GM18868 (cell line): ENCODE results near the gene SIGMAR1.

Experiments used
- ATAC-seq: cut with Tn5 transposase; IDR thresholded peaks from one replicate; pipeline ENCODE4 v1.9.1; 2021; ENCODE audit warnings: mild to moderate bottlenecking, moderate library complexity; ENCODE audit not compliant: unreplicated experiment

SIGMAR1 gene

DNA sequence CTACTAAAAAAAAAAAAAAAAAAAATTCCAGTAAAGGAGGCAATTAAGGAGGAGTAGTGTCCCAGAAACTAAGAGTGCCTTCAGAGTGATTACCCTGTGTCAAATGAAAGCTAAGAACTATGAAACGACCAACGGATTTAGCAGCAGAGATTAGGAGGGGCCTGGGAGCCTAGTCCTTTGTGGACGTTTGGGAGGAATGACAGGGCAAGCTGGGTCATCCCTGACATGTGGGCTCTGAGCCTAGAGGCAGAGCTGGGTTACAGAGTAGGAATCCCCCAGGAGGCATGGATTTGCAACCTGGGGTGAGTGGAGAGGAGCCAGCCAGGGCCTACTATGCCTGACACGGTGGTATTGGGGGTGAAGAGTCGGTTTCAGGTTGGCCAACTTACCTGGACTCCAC lies 4.4 kb downstream of the SIGMAR1 start:
- ATAC-seq, result no peak

DNA sequence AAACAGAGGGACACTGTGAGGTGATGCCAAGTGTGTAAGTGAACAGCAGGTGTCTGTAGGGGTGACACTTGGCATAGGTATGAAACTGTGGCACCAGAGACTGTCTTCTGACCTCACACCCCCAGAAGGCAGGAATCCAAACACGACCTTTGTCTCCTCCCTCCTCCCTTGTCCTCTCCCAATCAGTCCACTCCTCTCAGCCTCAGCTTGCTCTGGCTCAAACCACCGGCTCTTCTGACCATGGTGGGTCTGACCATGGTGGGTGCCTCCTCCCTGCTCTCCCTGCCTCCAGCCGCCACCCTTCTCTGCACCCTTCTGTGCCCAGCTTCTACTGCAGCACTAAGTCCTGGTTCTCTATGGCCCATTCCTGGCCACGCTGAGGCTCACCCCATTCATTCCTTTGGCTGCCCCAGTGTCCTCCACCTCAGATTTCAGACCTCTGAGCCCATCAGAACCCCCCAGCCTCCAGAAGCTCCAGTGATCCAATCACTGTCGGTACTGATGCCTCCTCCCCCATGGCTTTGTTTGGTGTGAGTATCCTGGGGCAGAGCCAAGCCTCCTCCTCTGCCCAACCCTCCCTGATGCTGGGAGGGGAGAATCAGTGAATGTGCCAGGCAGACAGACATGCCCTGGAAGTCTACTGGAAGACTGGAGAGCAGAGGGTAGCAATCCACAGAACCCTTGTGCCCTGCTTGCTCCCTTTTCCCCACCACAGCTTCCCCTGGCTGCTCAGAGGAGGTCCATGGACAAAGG lies 7.0 kb downstream of the SIGMAR1 start:
- no peak for ATAC-seq

DNA sequence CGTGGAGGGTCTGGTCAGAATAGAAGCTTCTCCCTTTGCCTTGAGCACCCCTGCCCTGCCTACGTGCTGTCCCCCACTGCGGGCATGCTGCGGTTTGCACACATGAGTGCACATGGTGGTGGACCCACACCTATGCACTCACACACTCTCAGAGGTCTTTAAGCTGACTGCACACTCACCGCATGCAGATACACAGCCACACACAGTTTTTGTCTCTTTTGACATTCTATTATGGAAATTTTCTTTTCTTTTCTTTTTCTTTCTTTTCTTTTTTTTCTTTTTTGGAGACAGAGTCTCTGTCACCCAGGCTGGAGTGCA lies 8.1 kb downstream of the SIGMAR1 start:
- no peak for ATAC-seq

DNA sequence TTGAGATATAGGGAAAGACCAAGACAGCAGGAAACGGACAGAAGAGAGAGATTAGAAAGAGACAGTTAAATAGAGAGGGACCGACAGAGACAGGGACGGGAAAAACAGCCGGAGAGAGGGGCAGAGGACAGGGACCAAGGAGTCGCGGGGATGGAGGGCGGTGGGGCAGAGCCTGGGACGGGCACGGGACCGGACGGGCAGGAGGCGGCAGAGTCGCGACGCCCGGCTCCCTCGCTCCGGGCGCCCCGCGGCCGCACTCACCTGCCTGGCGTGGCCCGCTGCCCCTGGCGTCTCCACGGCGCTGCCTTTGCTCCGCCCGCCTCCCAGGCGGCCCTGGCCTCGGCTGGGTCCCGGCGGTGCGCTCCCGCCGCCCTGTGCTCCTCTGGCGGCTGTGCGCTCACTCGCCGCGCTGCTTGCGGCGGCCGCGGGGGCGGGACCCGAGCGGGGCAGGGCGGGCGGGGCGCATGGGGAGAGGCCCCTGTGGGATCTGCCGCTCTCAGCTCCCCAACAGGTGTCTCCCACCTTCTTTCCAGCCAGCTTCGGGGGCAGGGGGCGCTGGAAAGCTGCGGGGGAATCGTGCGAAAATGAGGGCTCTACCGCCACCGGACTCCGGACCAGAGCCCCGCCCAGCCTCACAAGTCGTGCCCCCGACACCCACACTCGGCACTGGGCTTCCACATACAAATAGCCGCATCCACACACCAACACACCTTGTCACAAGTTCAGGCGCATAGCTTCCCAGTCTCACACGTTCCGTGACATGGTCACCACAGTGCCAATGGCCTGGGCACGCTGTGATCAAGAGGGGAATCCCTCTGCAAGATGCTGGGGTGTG lies 8.7 kb downstream of the SIGMAR1 start, which contains the start of gene ARID3C:
Gene ARID3C, minus strand, starts transcription at position 411 of the 835 bp plus-strand sequence. CDS start 1,052 bp downstream, outside the sequence.
- ATAC-seq, result peak; percentile 46

DNA sequence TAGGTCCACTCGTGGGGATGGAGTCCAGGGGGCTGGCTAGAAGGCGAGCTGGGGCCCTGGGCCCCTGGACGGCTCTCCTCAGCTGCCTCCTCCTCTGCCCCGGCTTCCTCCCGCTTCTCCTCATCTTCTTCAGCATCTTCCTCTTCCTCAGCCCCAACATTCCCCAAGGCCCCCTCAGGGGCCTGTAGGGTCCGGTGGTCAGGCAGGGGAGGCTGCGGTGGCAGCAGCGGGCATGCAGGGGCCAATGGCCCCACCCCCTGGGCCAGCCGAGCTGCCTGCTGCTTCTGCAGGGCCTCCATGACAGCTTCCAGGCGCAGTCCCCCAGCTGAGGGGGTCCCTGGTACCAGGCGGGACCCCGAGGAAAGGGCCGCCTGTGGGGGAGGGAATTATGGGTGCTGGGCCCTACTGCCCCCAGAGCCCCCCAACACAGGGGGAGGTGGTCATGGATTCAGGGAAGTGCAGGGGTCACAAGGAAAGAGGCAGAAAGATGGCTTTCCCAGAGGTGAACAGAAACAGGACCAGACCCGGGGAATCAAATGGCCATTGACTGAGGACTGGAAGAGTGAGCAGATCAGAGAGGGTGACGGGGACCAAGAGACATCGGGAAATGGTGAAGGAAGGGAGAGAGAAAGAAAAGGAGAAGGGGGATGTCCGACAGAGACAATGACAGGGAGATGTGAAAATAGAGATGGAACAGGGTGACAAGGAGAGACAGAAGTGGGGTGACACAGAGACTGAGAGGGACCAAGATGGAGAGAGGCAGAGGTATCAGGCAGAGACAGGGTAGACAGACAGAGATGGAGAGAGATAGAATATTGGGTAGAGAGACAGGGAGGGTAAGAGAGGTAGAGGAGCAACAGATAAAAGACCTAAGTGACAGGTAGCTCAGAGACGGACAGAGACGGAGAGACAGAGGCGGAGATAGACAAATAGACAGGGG lies 9.6 kb downstream of the SIGMAR1 start:
- no peak for ATAC-seq

DNA sequence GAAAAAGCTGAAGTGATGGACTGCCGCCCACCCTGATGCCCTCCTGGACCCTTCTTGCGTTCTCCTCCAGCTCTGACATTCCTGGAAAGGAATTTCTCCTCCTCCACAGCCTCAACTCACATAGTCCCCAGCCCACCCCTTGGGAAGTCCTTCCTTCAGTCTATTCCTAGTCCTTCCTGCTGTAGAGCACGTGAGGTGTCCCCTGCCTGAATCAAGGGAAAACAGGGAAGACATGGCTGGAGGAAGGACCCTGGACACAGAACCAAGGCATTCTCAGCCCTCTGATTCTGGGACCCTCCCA lies 12.5 kb downstream of the SIGMAR1 start:
- ATAC-seq, result no peak

DNA sequence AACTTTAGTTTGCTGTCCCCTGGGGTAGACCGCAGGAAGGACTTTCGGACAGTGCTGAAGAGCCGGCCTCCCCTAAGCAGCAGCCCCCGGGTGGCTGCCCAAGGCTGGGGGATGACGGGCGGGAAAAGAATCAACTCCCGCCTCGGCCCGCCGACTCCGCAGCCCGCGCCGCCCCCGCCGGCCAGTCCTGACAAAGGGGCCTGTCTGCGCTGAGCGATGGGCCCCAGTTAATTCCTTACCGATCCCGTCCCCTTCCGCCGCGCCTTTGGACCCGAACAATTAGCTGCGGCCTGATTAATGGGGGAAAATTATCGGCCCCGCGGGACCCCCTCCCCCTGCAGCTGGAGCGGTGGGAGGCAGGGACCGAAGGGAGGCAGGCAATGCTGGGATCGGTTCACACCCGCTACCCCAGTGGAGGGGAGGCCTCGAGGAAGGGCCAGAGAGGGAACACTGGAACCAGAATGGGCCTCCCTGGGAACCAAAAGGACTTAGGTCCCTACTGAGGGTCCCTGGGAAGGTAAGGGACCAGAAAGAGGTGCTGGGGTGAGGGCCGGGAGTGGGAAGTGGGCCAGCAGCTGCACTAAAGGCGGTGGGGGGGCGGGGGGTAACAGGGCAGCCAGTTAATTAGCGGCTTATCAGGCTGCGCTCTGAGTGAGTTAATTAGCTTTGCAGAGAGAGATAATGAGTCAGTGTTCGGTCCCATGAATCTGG lies 13.0 kb downstream of the SIGMAR1 start:
- ATAC-seq, result no peak

DNA sequence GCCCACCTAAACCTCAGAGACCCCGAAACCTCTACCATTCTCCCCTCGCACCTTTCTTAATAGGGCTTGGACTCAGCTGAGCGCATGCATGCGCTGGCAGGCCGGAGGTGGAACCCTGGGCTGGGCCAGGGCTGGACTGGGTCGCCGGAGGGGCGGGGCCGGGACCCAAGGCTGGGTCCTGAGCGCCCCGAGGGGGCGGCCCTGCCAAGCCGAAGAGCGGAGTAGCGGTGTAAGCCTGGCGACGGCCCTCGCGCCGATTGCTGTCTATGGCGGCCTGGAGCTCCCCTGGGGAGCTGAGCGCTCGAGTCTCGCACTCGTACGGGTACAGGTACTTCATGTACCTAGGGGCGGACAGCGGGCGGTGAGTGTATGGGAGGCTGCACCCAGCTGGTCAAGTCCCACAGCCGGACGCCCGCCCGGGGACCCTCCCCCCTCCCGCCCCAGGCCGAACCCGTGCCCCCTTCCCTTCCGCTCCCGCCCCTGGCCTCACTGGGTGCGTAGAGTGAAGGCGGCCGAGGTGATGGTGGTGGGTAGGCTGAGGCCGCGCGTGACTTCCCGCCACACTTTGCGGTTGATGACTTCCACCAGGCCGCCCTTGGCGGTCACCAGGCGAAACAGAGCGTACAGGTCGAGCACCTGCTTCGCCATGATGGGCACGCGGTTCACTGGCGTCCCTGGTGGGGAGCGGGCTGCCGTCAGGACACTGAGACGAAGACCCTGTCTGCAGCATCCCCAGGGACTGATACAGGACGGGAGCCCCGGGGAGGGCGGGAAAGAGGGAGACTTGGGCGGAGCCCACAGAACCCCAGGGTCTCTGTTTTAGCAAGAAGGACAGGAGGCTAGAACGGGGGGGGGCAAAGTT lies 14.0 kb downstream of the SIGMAR1 start:
- no peak for ATAC-seq

DNA sequence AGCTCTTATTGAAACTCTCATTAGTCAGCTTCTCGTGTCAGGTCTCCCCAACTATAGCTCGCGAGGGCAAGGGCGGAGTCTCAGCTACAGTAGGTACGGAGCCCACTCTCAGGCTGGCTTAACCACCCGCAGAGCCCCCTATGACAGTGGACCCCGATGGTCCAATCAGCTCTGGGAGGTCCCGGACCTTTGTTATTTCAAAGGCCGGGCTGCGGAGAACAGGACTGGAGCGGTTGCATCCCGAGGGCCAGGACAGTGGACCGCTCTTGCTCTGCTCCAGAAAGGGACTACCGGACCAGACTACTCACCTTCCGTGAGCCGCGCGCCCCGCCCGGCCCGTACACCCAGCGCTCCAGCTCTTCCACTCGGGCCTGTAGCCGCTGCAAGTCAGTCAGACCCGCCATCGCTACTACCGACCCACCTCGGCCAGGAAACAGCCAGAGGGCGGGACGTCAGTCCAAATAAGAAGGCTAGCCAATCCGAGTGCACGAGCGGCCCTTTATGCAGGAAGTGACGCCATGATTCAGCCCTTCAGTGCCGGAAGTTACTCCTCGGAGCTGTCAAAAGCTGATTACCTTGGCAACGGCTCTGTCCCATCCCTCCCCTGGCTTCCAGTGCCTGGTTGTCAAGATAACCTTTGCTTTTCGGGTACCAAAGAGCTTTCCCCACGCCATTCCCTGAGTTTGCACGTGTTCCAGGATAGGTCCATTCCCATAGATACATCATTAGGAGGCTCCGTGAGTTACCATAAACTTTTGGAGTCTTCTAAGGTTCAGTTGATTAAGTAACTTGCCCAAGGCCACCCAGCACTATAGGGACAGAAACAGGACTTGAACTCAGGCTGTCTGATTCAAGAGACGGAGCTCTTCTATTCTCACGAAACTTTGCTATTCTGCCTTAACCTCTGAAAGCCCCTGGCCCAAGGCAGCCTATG lies 17.3 kb downstream of the SIGMAR1 start, which contains the start of gene DCTN3:
Gene DCTN3, minus strand, starts transcription at position 435 of the 934 bp plus-strand sequence. Its CDS starts 31 bp downstream, at position 404.
- peak; percentile 98 for ATAC-seq

DNA sequence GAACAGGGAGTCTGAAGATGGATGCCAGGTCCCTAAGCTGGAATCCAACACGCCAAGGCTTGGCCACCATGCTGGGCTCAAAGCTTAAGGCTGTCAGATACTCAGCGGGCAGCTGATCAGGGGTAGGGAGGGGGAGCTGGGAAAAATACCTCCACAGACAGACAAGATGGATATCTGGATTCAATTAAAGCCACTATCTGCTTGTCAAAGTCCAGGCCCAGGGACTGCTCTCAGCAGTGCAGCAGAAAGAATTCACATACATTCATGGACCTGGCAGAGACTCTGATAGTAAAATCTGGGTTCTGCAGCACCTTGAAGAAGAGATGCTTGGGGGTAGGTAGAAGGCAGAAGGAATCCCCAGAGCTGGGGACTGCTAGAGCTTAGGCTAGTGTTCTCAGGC lies 22.5 kb downstream of the SIGMAR1 start:
- ATAC-seq, result no peak

DNA sequence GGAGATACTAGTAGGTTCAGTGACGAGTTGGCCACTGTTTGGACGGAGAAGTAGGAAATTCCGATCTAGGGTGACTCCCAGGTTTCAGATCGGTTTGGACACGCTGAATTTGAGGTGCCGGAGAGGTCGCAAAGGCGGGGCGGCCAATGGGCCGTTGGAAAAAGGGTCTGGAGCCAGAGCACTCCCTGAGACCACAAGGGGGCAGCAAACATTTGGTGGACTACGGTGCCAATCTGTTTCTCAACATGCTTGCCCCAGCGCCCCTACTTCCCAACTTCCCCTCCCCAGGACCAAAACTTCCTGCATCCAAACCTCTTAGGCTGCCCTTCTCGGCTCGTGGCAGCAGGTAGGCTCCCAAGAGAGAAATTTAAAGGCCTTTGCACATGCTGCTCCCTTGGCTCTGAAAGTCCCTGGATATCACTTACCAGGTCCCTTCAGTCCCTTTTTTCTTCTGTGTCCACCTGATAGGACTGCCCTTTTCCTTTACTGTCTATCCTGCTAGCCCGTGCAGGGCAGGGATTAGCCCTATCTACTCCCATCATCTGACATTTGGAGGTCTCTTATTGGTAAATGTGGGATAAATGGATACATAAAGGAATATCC lies 24.7 kb downstream of the SIGMAR1 start:
- peak; percentile 38 for ATAC-seq

DNA sequence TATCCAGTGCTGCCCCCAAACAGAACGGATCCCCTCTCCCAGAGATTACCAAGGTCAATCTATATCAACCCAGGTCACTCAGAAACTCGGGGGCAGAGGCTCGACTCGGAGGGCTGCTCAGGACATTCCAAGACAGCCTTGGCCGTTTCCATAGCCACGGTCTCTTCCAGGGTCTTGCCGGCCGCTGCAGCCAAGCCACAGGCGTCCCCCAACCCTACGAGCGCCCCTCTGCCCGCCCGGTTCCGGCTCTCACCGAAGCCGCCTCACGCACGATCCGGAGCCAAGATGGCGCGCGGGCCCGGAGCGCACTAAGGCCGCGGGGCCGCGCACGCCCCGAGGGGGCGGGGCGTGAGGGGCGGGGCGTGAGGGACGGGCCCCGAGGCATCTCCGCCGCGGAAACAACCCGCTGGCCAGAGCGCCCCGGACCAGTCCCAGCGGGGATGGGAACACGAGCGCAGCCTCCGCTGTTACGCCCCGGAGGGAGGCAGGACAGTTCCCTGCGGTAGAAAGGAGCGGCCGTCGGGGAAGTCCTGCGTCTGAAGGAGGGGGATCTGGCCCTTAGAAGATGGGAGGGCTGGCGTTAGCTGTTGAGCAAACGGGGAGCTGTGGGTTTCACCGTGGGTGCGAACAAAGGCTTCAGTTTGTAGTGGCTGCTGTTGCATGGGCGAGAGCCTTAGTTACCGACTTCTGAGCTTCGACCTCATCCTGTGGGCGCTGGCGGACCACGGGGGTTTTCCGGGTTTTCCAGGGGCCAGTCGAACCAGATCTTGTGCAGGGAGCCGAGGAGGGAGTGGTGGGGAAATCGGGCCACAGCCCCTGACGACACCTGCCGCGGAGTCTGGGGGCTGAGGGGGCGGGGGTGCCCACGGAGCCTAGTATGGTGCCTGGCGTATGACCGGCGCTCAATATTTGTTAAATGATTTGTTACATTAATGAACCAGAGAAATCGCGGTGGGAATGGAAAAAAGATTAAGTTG lies 25.5 kb downstream of the SIGMAR1 start, which contains the start of gene RPP25L:
Gene RPP25L, minus strand, starts transcription at position 287 of the 977 bp plus-strand sequence. CDS start 801 bp downstream, outside the sequence.
- ATAC-seq, result peak; percentile 91

DNA sequence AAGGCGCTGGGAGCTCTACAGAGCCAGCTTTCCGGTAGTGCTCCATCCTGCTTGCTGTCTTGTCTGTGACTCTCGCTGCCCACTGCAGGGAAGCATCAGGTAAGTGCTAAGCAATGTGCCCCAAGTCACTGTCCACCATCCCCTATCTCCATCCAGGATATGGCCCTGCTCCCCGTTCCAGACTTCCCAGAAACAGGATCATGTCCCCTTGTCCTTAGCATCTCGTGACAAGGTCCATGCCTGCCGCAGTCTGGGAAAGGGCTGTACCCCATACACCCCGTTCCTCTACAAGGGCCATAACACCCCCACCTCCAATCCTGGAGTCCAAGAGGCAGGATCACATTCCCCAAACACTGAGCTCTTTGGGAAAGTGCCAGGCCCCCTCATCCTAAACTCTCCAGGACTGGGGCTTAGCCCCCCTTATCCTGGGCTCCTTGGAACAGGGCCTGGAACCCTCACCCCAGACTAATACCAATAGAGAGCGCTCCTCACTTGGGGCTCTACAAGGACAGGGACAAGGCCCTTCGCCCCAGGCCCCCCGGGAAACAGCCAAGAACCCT lies 26.3 kb downstream of the SIGMAR1 start:
- ATAC-seq, result peak; percentile 7

DNA sequence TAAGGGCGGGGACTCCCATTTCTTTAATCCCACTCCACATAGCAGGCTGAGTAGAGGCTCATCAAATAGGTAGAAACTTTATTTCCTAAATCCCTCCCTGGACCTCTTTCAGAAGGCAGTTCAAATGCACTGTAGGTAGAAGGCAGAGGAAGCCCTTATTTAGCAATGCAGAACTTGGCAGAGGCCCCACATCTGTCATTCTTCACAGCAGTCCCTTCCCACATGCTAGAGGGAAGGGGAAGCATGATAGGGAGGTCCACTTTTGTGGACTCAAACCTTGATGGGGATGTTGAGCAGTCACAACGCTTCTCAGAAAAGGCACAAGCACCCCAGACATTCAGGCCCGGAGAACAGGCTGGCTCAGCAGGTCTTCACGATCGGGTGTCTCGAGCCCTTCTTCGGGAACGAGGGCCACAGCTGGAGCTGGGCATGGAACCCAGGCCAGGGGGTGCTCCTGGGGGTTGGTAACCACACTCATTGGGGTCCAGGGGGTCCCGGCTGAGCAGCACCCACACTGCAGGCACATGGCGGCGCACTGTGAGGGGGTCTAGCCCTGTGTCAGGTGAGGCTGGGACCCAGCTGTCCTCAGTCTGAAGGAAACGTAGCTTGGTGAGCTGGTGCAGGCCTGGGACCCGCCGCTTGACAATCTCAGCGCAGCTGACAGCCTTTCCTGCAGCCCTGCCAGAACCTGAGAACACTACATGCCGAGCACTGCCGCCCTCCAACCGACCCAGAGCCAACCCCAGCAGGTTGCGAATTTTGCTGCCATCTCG lies 27.0 kb downstream of the SIGMAR1 start:
- ATAC-seq, result no peak

DNA sequence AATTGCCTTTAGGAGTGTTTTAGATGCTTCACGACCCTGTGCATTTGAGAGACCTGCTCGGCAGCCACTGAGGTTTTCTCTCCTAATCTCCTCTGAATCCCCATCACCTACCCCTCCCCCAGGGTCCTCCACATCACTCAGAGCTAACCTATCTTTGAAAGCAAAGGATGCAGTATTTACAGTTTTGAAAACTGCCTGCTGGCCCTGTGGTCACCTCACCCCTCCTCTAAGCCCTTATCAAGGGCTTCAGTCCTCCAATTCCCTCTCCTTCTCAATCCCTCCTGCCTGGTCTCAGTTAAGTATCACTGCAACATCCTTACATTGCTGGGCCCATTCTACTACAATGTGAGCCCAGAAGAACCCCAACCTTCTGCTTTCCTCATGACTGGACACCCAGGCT lies 30.3 kb downstream of the SIGMAR1 start:
- no peak for ATAC-seq

DNA sequence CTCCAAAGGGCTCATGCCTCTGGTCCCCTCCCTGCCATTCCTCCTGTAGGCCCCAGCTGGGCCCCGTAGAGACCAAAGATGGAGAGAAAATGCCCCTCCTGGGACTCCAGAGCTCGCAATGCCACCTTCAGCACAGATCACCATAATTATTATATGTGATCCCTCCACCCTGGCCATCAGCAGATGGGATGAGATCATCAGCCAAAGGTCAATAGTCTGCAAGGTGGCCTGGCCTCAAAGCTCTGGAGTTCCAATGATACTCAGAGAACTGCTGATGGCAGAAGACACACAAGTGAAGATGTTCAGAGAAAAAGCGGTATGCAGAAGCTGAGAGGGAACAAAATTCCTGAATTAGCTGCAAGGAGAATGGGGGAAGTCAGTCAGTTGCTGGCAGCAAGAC lies 30.7 kb downstream of the SIGMAR1 start:
- ATAC-seq, result no peak
